Measurements from ENCODE around the gene AGAP1. TPM values are rescaled to one million over a fixed set of nuclear protein-coding genes. Genes with fewer than 3 reads are reported as not detected.

Gene AGAP1
- total RNA-seq, 6 experiments from 2014 or later: 8.1 to 11.2 (median 9.8) TPM

- intact Hi-C loops (cut with DNase I): no loop called here
- TF ChIP-seq CTCF (IDR thresholded peaks at IDR 0.05) (no peak), POLR2A (IDR thresholded peaks at IDR 0.05) (no peak)
- Histone ChIP-seq H3K4me1 (peaks cover 0 to 23% (median 0%) of the 10 kb centered on the region in 4 donors), H3K27me3 (no peaks in the 10 kb centered on the region), H3K9me3 (no peaks in the 10 kb centered on the region), H3K36me3 (no peaks in the 10 kb centered on the region), H3K27ac (no peak overlapping the region), H3K4me3 (no peak overlapping the region)
- DNase-seq: no peak
- ATAC-seq: no peak
- 91% methylated on average over 3 of the region's 4 CpGs for WGBS (ENCODE audit: insufficient coverage, low coverage, low lambda C conversion rate, missing lambda C conversion rate)
Measured at GRCh38 chr2:235729557-235729947, 235.7 kb downstream of the AGAP1 start.

GRCh38 chr2:235730115-235730514 is 236.3 kb downstream of the AGAP1 start:
- Histone ChIP-seq H3K4me1 (peaks cover 0 to 17% (median 0%) of the 10 kb centered on the region in 4 donors), H3K27ac (no peak overlapping the region), H3K4me3 (no peak overlapping the region), H3K36me3 (no peaks in the 10 kb centered on the region), H3K9me3 (no peaks in the 10 kb centered on the region), H3K27me3 (no peaks in the 10 kb centered on the region)
- DNase-seq (no peak), ATAC-seq (no peak)
- WGBS (ENCODE audit: insufficient coverage, low coverage, low lambda C conversion rate, missing lambda C conversion rate): 86% methylated on average over 7 of the region's 7 CpGs
- no peak for TF ChIP-seq POLR2A (IDR thresholded peaks at IDR 0.05)
- TF ChIP-seq CTCF (IDR thresholded peaks at IDR 0.05): no peak
- intact Hi-C loops (cut with DNase I): no loop called here

- 95% methylated on average over 3 of the region's 3 CpGs for WGBS (ENCODE audit: insufficient coverage, low coverage, low lambda C conversion rate, missing lambda C conversion rate)
Measured at GRCh38 chr2:235733761-235734160, 239.9 kb downstream of the AGAP1 start.

GRCh38 chr2:235734168-235734567 is 240.3 kb downstream of the AGAP1 start:
- 87% methylated on average over 4 of the region's 7 CpGs for WGBS (ENCODE audit: insufficient coverage, low coverage, low lambda C conversion rate, missing lambda C conversion rate)
- intact Hi-C loops (cut with DNase I): no loop called here
- ATAC-seq (no peak), DNase-seq (no peak)
- no peak for TF ChIP-seq POLR2A (IDR thresholded peaks at IDR 0.05)
- no peak for TF ChIP-seq CTCF (IDR thresholded peaks at IDR 0.05)
- no peaks in the 10 kb centered on the region for H3K4me1 ChIP-seq
- H3K27me3 ChIP-seq: no peaks in the 10 kb centered on the region
- H3K4me3 ChIP-seq: no peak overlapping the region
- no peaks in the 10 kb centered on the region for H3K36me3 ChIP-seq
- H3K9me3 ChIP-seq: no peaks in the 10 kb centered on the region
- H3K27ac ChIP-seq: no peak overlapping the region

More at GRCh38 chr2:235733761-235734160, 239.9 kb downstream of the AGAP1 start:
- Histone ChIP-seq H3K27ac (no peak overlapping the region), H3K36me3 (no peaks in the 10 kb centered on the region), H3K4me3 (no peak overlapping the region), H3K27me3 (no peaks in the 10 kb centered on the region), H3K4me1 (no peaks in the 10 kb centered on the region), H3K9me3 (no peaks in the 10 kb centered on the region)
- no peak for DNase-seq
- ATAC-seq: no peak
- intact Hi-C loops (cut with DNase I): no loop called here
- TF ChIP-seq POLR2A (IDR thresholded peaks at IDR 0.05) (no peak), CTCF (IDR thresholded peaks at IDR 0.05) (no peak)

GRCh38 chr2:235734688-235735231 is 240.9 kb downstream of the AGAP1 start:
- Histone ChIP-seq H3K27me3 (no peaks in the 10 kb centered on the region), H3K4me3 (no peak overlapping the region), H3K4me1 (no peaks in the 10 kb centered on the region), H3K9me3 (no peaks in the 10 kb centered on the region), H3K36me3 (no peaks in the 10 kb centered on the region), H3K27ac (no peak overlapping the region)
- 94% methylated on average over 9 of the region's 21 CpGs for WGBS (ENCODE audit: insufficient coverage, low coverage, low lambda C conversion rate, missing lambda C conversion rate)
- TF ChIP-seq CTCF (IDR thresholded peaks at IDR 0.05): no peak
- TF ChIP-seq POLR2A (IDR thresholded peaks at IDR 0.05): no peak
- ATAC-seq (no peak), DNase-seq (no peak)
- intact Hi-C loops (cut with DNase I): no loop called here

All from right lobe of liver (tissue), 6 donors.